Colonic mucosa (tissue), 4 donors: ENCODE results near the gene RNU4-1. TPM values are rescaled to one million over a fixed set of nuclear protein-coding genes. Genes with fewer than 3 reads are reported as not detected.

Source experiments
- DNase-seq: peaks from one replicate; pipeline ENCODE4 v3.0.0-alpha.2; 2020
- H3K27ac ChIP-seq: fragments of 200-600 bp; one replicate; pipeline ENCODE4 v1.8.0; 2021
- H3K27me3 ChIP-seq: fragments of 200-600 bp; one replicate; pipeline ENCODE4 v1.8.0; 2021
- H3K36me3 ChIP-seq: fragments of 200-600 bp; one replicate; pipeline ENCODE4 v1.8.0; 2021
- H3K4me1 ChIP-seq: fragments of 200-600 bp; one replicate; pipeline ENCODE4 v1.8.0; 2021; ENCODE audit warnings: mild to moderate bottlenecking
- H3K4me3 ChIP-seq: fragments of 200-600 bp; one replicate; pipeline ENCODE4 v1.8.0; 2021
- H3K9ac ChIP-seq, 2 donors: one replicate each; pipeline ENCODE4 v1.7.0; 2013; ENCODE audit warnings: control low read depth in 2 of 2, low read depth in 2 of 2, low read length in 2 of 2
- H3K9me3 ChIP-seq: fragments of 200-600 bp; one replicate; pipeline ENCODE4 v1.8.0; 2021
- intact Hi-C: fragments of 100-400 bp; cut with DNase I; formaldehyde crosslinking; loops from one replicate; pipeline ENCODE4 v1.14.1; 2022
- total RNA-seq, 2 donors: library from RNA; stranded (reverse); fragmentation: NEBNext Ultra II Directional in 1 of 2; extraction: Animal tissue kit (Norgen Biotek cat#: 25700) in 1 of 2; gene quantifications; one replicate each; pipeline ENCODE4 v1.2.1, GENCODE V29; 2021
- TF ChIP-seq, protein P1 (sequence below): fragments of 200-600 bp; IDR thresholded peaks from one replicate; pipeline ENCODE4 v1.8.0; 2022; ENCODE audit warnings: antibody characterized with exemption, mild to moderate bottlenecking
- donor health status: healthy.
- donor health status: DM: no; HTN: no; CAD: no.
- donor health status: DM: no; HTN: no; CAD: no.

RNU4-1 gene
- total RNA-seq, 2 donors from 2014 or later, result 1,555 to 3,531 TPM

DNA sequence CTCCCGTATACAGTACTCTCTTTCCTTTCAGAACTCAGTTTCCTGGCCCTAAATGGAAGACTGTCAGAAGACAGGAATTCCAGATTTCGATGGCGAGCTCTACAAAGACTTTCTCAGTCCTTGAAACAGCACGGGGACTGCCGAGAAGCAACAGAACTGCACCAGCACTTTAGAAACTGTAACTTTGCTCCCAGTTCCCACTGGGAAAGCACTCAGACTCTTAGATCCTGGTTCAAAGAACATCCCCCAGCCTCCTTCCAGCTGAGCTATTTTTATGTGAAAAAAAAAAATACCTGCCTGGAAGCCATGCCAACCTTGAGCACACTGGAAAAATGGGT is 29.3 kb downstream of the RNU4-1 start:
- peak overlapping the region; percentile 76 to 98 for H3K9ac ChIP-seq
- intact Hi-C loops, result no loop called here
- no peaks in the 10 kb centered on the region for H3K9me3 ChIP-seq
- H3K27me3 ChIP-seq, result no peaks in the 10 kb centered on the region
- TF ChIP-seq, protein P1, sequence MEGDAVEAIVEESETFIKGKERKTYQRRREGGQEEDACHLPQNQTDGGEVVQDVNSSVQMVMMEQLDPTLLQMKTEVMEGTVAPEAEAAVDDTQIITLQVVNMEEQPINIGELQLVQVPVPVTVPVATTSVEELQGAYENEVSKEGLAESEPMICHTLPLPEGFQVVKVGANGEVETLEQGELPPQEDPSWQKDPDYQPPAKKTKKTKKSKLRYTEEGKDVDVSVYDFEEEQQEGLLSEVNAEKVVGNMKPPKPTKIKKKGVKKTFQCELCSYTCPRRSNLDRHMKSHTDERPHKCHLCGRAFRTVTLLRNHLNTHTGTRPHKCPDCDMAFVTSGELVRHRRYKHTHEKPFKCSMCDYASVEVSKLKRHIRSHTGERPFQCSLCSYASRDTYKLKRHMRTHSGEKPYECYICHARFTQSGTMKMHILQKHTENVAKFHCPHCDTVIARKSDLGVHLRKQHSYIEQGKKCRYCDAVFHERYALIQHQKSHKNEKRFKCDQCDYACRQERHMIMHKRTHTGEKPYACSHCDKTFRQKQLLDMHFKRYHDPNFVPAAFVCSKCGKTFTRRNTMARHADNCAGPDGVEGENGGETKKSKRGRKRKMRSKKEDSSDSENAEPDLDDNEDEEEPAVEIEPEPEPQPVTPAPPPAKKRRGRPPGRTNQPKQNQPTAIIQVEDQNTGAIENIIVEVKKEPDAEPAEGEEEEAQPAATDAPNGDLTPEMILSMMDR, result no peak
- DNase-seq, result no peak
- H3K36me3 ChIP-seq, result no peaks in the 10 kb centered on the region
- H3K4me3 ChIP-seq, result peak overlapping the region; percentile 95
- H3K4me1 ChIP-seq, result peaks cover 26% of the 10 kb centered on the region
- H3K27ac ChIP-seq, result peak overlapping the region; percentile 78

DNA sequence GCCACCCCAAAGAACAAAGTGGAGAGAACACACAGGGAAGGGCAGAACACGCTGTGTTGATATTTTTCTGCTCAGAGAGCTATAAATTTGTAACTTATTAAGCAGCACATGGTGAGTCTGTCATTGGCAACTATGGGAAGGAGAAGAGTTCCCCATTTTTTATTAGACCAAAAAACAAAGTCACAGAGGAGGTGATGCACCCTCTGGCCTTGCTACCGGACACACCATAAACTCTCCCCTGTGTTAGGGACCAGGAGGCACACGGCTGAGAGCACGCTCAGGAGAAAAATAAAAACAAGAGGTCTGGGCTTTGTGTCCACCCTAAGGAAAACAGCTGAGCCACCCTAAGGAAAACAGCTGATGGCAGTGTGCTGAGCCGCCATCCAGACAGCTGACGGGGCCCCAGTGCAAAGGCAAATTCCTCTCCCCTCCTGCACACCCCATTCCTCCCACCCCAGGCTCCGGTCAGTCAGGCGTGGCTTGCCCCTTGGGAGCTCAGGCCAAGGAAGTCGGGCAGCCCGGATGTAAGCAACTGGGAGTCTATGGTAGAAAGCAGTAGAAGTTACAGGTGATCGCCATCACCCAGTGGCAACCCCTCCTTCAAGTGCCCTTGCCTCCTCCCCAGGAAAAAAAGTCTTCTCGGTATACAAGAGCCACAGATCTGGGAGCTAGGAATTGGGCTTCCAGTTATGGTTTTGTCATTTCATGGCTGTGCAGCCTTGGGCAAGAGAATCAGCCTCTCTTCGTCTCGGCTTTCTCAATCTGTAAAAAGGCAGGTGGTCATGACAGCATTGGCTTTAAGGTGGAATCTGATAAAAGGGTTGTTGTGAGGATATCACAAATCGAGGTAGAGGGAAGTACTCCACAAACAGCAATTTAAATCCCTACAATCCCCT is 29.9 kb downstream of the RNU4-1 start:
- DNase-seq, result no peak
- H3K4me1 ChIP-seq, result peaks cover 20% of the 10 kb centered on the region
- intact Hi-C loops, result no loop called here
- TF ChIP-seq, protein P1, result no peak
- H3K4me3 ChIP-seq, result peak overlapping the region; percentile 95
- H3K36me3 ChIP-seq, result no peaks in the 10 kb centered on the region
- peak overlapping the region; percentile 78 for H3K27ac ChIP-seq
- no peaks in the 10 kb centered on the region for H3K9me3 ChIP-seq
- H3K27me3 ChIP-seq, result no peaks in the 10 kb centered on the region
- peak overlapping the region; percentile 27 to 76 for H3K9ac ChIP-seq

DNA sequence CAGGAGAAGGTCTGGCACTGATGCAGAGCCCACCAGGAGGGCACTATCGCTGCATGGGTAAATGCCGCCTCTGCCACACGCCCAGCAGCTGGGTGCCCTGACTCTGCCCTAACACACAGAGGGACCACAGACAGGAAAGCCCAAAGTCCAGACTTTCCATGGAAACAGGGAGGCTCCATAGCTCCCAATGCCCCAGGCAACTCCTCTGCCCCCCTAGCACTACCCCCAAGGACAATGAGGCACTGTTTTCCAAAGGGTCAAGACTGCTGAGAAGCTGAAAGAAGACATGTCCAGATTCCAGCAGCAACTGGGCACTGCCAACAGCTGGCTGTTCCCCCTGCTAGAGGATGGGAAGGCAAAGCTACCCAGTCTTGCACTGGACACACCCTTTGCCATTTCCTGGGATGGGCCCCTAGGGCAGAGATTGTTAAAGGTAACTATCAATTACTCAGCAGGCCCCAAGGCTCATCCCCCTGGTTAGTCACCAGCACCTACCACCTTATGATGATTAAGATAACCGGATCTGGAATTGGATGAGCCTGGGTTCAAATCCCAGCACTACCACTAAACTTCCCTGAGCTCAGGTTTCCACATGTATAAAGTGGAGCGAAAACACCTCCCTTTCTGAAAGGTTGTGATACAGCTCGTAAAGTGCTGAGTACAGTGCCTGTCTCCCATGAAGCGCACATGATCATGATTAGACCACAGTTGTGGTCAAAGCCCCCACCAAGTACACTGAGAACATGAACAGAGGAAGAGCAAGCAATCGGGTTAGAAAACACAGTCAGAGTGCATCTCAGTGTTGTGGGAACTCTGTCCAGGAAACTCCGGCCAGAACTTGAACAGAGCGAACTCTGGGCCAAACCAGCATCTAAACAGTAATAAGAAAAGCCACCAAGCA is 30.8 kb downstream of the RNU4-1 start:
- TF ChIP-seq, protein P1, result no peak
- no peak overlapping the region for H3K9ac ChIP-seq
- intact Hi-C loops, result no loop called here

DNA sequence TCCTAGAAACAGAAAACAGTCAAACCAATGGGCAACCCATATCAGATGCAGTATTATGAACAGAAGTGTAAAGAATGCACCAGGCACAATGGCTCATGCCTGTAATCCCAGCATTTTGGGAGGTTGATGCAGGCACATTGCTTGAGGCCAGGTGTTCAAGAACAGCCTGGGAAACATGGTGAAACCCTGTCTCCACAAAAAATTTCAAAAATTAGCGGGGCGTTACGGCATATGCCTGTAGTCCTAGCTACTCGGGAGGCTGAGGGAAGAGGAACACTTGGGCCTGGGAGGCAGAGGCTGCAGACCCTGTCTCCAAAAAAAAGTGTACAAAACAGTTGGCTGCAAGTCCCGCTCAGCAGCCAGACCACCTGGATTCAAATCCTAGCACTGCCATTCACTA is 32.4 kb downstream of the RNU4-1 start:
- no peak overlapping the region for H3K4me3 ChIP-seq
- TF ChIP-seq, protein P1, result no peak
- H3K9me3 ChIP-seq, result no peaks in the 10 kb centered on the region
- intact Hi-C loops, result no loop called here
- H3K4me1 ChIP-seq, result peaks cover 18% of the 10 kb centered on the region
- H3K27me3 ChIP-seq, result no peaks in the 10 kb centered on the region
- DNase-seq, result no peak
- H3K27ac ChIP-seq, result no peak overlapping the region
- no peaks in the 10 kb centered on the region for H3K36me3 ChIP-seq
- no peak overlapping the region for H3K9ac ChIP-seq

More for the DNA sequence above, 30.8 kb downstream of the RNU4-1 start:
- Histone ChIP-seq H3K36me3 (no peaks in the 10 kb centered on the region), H3K27ac (peak overlapping the region; percentile 39), H3K4me3 (peak overlapping the region; percentile 6), H3K4me1 (peaks cover 18% of the 10 kb centered on the region), H3K9me3 (no peaks in the 10 kb centered on the region), H3K27me3 (no peaks in the 10 kb centered on the region)
- peak; percentile 38 for DNase-seq

DNA sequence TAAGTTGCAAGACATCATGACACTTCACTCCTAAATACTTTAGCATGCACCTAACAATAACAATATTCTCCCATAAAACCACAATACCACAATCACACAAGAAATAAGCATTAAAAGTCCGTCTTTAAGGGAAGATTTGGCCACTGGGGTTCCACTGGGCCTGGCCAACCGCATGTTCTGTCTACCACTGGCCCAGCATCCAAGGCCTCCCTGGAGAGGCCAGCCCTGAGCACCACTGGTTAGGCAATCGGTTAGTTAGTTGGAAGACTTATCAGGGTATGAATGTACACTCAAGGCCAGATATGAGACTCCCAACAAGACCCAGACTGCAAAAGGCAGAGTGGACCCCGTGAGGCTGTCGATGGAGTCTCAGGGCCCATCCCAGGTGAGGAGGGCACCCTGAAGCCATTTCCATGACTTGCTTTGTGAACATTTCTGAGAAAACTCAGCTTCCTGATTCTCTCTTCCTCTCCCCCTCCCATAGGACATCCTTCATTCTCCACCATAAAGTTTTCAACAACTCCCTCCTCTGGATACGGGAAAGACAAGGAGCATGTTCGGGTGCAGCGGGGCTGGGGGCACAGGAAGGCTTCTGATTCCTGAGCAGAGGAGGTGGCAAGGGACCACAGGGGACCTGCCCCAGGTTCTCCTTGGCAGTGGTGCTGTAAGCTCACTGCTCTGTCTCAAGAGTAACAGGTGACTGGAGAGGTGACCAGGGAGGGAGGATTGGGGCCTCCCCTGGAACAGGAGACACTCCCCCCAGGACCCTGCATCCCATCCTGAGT is 33.4 kb downstream of the RNU4-1 start:
- no peak overlapping the region for H3K9ac ChIP-seq
- H3K4me1 ChIP-seq, result peaks cover 18% of the 10 kb centered on the region
- no peak for DNase-seq
- H3K27me3 ChIP-seq, result no peaks in the 10 kb centered on the region
- H3K36me3 ChIP-seq, result no peaks in the 10 kb centered on the region
- intact Hi-C loops, result no loop called here
- no peaks in the 10 kb centered on the region for H3K9me3 ChIP-seq
- H3K27ac ChIP-seq, result no peak overlapping the region
- H3K4me3 ChIP-seq, result no peak overlapping the region
- TF ChIP-seq, protein P1, result no peak
